HepG2 (cell line): ENCODE data around the gene CCT3. TPM values are rescaled to one million over a fixed set of nuclear protein-coding genes. Genes with fewer than 3 reads are reported as not detected.

Source experiments
- AKAP8 ChIP-seq: sonication (generic); formaldehyde crosslinking; IDR thresholded peaks from 2 replicates; pipeline ENCODE4 v1.5.1; 2020; ENCODE audit warnings: mild to moderate bottlenecking, missing genetic modification reagents
- HOXA9 ChIP-seq: sonication (generic); formaldehyde crosslinking; IDR thresholded peaks from 2 replicates; pipeline ENCODE4 v1.8.1; 2022; ENCODE audit warnings: missing genetic modification reagents, mild to moderate bottlenecking, moderate library complexity, borderline replicate concordance
- JDP2 ChIP-seq: sonication (generic); formaldehyde crosslinking; IDR thresholded peaks from 2 replicates; pipeline ENCODE4 v1.8.1; 2022; ENCODE audit warnings: missing genetic modification reagents, borderline replicate concordance
- RBM39 ChIP-seq: fragments of 200-400 bp; formaldehyde crosslinking; IDR thresholded peaks from one replicate; pipeline ENCODE4 v1.6.1; 2018; ENCODE audit warnings: antibody characterized with exemption, mild to moderate bottlenecking, low read depth, low read length; ENCODE audit not compliant: poor library complexity, severe bottlenecking
- RELA ChIP-seq: sonication (generic); formaldehyde crosslinking; IDR thresholded peaks from 2 replicates; pipeline ENCODE4 v1.4.0; 2020; ENCODE audit warnings: missing genetic modification reagents
- SSRP1 ChIP-seq: IDR thresholded peaks from 2 replicates; pipeline ENCODE4 v1.6.1; 2016; ENCODE audit warnings: control low read depth
- ZBTB38 ChIP-seq: sonication (generic); formaldehyde crosslinking; IDR thresholded peaks from 2 replicates; pipeline ENCODE4 v1.5.1; 2020; ENCODE audit warnings: mild to moderate bottlenecking, missing genetic modification reagents
- ZFP36 ChIP-seq: fragments of 150-350 bp; IDR thresholded peaks from 2 replicates; pipeline ENCODE4 v1.6.1; 2018; ENCODE audit warnings: borderline replicate concordance, low read length, low read depth; ENCODE audit not compliant: partially characterized antibody
- ZFY ChIP-seq: sonication (generic); formaldehyde crosslinking; IDR thresholded peaks from 2 replicates; pipeline ENCODE4 v1.4.0; 2020; ENCODE audit warnings: missing genetic modification reagents
- ZNF337 ChIP-seq: sonication (generic); formaldehyde crosslinking; IDR thresholded peaks from 2 replicates; pipeline ENCODE4 v1.5.1; 2020; ENCODE audit warnings: missing genetic modification reagents, low read depth, mild to moderate bottlenecking, borderline replicate concordance
- ZNF557 ChIP-seq: sonication (generic); formaldehyde crosslinking; IDR thresholded peaks from 2 replicates; pipeline ENCODE4 v1.4.0; 2020; ENCODE audit warnings: missing genetic modification reagents
- ZNF607 ChIP-seq: sonication (generic); formaldehyde crosslinking; IDR thresholded peaks from 2 replicates; pipeline ENCODE4 v1.5.1; 2020; ENCODE audit warnings: missing genetic modification reagents, mild to moderate bottlenecking, borderline replicate concordance
- ZNF816 ChIP-seq: sonication (generic); formaldehyde crosslinking; IDR thresholded peaks from 2 replicates; pipeline ENCODE4 v1.8.0; 2022; ENCODE audit warnings: missing genetic modification reagents, mild to moderate bottlenecking, borderline replicate concordance
- ZNF891 ChIP-seq: sonication (generic); formaldehyde crosslinking; IDR thresholded peaks from 2 replicates; pipeline ENCODE4 v1.5.0; 2020; ENCODE audit warnings: mild to moderate bottlenecking, missing genetic modification reagents
- polyA plus RNA-seq, 8 experiments: library from polyadenylated mRNA; depleted of rRNA in 3 of 8; stranded (reverse) in 7 of 8; unstranded in 1 of 8; fragments of >200 nt; fragmentation: Illumina TruSeq in 4 of 8; extraction: Trizol in 4 of 8; gene quantifications; 2 replicates each; pipeline versions ENCODE4 v1.2.1 to v1.2.3, GENCODE V29; 2011 to 2016; ENCODE audit warnings: low read depth in 4 of 8, missing spikeins in 1 of 8, mixed read lengths in 1 of 8; ENCODE audit not compliant: insufficient read depth in 1 of 8
- total RNA-seq, 5 experiments: library from RNA; depleted of rRNA; stranded (reverse); fragments of >200 nt; fragmentation: Illumina TruSeq; extraction: Trizol; gene quantifications; 2 replicates each; pipeline ENCODE4 v1.2.3, GENCODE V29; 2016; ENCODE audit warnings: low read depth in 1 of 5
- TF ChIP-seq, protein P1 (sequence below): sonication (generic); formaldehyde crosslinking; IDR thresholded peaks from 2 replicates; pipeline ENCODE4 v1.4.0; 2020; ENCODE audit warnings: missing genetic modification reagents, borderline replicate concordance
- TF ChIP-seq, protein P2 (sequence below), 2 experiments: sonication (generic) in 1 of 2; formaldehyde crosslinking in 1 of 2; IDR thresholded peaks; 2 replicates each; pipeline versions ENCODE4 v1.4.0 to v1.6.1; 2018 to 2020; ENCODE audit warnings: missing genetic modification reagents in 2 of 2, borderline replicate concordance in 1 of 2, low read depth in 1 of 2, mild to moderate bottlenecking in 1 of 2, missing biosample characterization in 1 of 2
- TF ChIP-seq, protein P3 (sequence below): sonication (generic); formaldehyde crosslinking; IDR thresholded peaks from 2 replicates; pipeline ENCODE4 v1.5.1; 2020; ENCODE audit warnings: missing genetic modification reagents, mild to moderate bottlenecking, borderline replicate concordance

CCT3 gene
- total and polyA plus RNA-seq, 2 of the 13 experiments (the other 11 are each of a cell fraction or from before 2014, with no cell fraction given) = 319 to 615 TPM

DNA sequence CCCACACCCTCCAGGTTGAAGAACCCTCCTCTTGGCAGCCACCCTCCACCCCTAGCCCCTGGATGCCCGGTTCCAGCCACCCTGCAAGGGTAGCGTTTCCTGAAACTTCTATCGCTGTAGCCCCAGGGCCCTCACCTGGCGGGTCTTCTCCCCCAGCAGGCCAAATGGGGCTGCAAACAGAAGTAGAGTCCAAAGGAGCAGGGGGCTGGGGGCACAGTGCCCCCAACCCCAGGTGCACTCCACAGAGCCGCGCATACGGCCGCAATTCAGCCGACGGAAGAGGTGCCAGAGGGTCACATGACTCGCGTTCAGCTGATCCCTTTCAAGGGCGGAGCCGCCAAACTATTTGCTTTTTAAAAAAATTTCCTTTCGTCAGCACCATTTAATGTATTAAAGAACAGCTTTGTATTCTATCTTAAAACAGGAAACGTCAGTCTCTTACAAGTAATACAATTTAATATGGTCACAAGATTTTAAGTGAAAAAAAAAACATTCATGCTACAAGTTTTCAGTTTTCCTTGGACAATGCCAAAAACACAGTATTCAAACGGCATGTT lies 42.6 kb downstream of the CCT3 start, which contains the start of gene GLMP (continued):
- TF ChIP-seq ZNF607 (CRISPR knock-in tag) = no peak
- no peak for TF ChIP-seq ZFP36
- TF ChIP-seq SSRP1 (CRISPR knock-in tag) = no peak
- TF ChIP-seq, protein P1, sequence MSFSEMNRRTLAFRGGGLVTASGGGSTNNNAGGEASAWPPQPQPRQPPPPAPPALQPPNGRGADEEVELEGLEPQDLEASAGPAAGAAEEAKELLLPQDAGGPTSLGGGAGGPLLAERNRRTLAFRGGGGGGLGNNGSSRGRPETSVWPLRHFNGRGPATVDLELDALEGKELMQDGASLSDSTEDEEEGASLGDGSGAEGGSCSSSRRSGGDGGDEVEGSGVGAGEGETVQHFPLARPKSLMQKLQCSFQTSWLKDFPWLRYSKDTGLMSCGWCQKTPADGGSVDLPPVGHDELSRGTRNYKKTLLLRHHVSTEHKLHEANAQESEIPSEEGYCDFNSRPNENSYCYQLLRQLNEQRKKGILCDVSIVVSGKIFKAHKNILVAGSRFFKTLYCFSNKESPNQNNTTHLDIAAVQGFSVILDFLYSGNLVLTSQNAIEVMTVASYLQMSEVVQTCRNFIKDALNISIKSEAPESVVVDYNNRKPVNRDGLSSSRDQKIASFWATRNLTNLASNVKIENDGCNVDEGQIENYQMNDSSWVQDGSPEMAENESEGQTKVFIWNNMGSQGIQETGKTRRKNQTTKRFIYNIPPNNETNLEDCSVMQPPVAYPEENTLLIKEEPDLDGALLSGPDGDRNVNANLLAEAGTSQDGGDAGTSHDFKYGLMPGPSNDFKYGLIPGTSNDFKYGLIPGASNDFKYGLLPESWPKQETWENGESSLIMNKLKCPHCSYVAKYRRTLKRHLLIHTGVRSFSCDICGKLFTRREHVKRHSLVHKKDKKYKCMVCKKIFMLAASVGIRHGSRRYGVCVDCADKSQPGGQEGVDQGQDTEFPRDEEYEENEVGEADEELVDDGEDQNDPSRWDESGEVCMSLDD = no peak
- TF ChIP-seq ZBTB38 = no peak
- TF ChIP-seq, protein P2, sequence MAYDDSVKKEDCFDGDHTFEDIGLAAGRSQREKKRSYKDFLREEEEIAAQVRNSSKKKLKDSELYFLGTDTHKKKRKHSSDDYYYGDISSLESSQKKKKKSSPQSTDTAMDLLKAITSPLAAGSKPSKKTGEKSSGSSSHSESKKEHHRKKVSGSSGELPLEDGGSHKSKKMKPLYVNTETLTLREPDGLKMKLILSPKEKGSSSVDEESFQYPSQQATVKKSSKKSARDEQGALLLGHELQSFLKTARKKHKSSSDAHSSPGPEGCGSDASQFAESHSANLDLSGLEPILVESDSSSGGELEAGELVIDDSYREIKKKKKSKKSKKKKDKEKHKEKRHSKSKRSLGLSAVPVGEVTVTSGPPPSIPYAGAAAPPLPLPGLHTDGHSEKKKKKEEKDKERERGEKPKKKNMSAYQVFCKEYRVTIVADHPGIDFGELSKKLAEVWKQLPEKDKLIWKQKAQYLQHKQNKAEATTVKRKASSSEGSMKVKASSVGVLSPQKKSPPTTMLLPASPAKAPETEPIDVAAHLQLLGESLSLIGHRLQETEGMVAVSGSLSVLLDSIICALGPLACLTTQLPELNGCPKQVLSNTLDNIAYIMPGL (CRISPR knock-in tag; IDR thresholded peaks at IDR 0.05; ENCODE audit: borderline replicate concordance in 1 of 2, low read depth in 1 of 2) = no peak
- TF ChIP-seq, protein P3, sequence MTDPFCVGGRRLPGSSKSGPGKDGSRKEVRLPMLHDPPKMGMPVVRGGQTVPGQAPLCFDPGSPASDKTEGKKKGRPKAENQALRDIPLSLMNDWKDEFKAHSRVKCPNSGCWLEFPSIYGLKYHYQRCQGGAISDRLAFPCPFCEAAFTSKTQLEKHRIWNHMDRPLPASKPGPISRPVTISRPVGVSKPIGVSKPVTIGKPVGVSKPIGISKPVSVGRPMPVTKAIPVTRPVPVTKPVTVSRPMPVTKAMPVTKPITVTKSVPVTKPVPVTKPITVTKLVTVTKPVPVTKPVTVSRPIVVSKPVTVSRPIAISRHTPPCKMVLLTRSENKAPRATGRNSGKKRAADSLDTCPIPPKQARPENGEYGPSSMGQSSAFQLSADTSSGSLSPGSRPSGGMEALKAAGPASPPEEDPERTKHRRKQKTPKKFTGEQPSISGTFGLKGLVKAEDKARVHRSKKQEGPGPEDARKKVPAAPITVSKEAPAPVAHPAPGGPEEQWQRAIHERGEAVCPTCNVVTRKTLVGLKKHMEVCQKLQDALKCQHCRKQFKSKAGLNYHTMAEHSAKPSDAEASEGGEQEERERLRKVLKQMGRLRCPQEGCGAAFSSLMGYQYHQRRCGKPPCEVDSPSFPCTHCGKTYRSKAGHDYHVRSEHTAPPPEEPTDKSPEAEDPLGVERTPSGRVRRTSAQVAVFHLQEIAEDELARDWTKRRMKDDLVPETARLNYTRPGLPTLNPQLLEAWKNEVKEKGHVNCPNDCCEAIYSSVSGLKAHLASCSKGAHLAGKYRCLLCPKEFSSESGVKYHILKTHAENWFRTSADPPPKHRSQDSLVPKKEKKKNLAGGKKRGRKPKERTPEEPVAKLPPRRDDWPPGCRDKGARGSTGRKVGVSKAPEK = no peak
- no peak for TF ChIP-seq ZNF816
- TF ChIP-seq AKAP8 (CRISPR knock-in tag) = no peak
- TF ChIP-seq JDP2 (CRISPR knock-in tag) = no peak
- no peak for TF ChIP-seq ZNF557 (CRISPR knock-in tag)
- TF ChIP-seq HOXA9 (CRISPR knock-in tag) = no peak
- no peak for TF ChIP-seq ZNF337 (CRISPR knock-in tag)
- TF ChIP-seq RBM39 = no peak
- no peak for TF ChIP-seq ZNF891 (CRISPR knock-in tag)
- peak; percentile 31; the same call in 1 of the 2 replicates for TF ChIP-seq ZFY (CRISPR knock-in tag)
- no peak for TF ChIP-seq RELA (CRISPR knock-in tag)
